ENCODE results near the gene MIPEP.
"Not testable (repeated sequence)": the region's sequence is repeated elsewhere in the genome, so short reads cannot be mapped to it uniquely, and the experiment has no call there.

Gene MIPEP

GRCh38 chr13:23778002-23778652 lies 111.1 kb downstream of the MIPEP start:
- in situ Hi-C loops (cut with MboI; ENCODE audit: low sequenced_read_pairs) = no loop called here

- in situ Hi-C loops (cut with MboI; ENCODE audit: low sequenced_read_pairs) = no loop called here
Observed at GRCh38 chr13:23777575-23777870, 111.7 kb downstream of the MIPEP start.

GRCh38 chr13:23776698-23777574 lies 112.3 kb downstream of the MIPEP start:
- in situ Hi-C loops (cut with MboI; ENCODE audit: low sequenced_read_pairs) = no loop called here

GRCh38 chr13:23772717-23773116 lies 116.5 kb downstream of the MIPEP start:
- in situ Hi-C loops (cut with MboI; ENCODE audit: low sequenced_read_pairs) = no loop called here

GRCh38 chr13:23771956-23772355 lies 117.2 kb downstream of the MIPEP start:
- in situ Hi-C loops (cut with MboI; ENCODE audit: low sequenced_read_pairs) = no loop called here

GRCh38 chr13:23771552-23771951 lies 117.6 kb downstream of the MIPEP start:
- in situ Hi-C loops (cut with MboI; ENCODE audit: low sequenced_read_pairs) = no loop called here

GRCh38 chr13:23770973-23771372 lies 118.2 kb downstream of the MIPEP start:
- in situ Hi-C loops (cut with MboI; ENCODE audit: low sequenced_read_pairs) = no loop called here

GRCh38 chr13:23770428-23770827 lies 118.8 kb downstream of the MIPEP start:
- in situ Hi-C loops (cut with MboI; ENCODE audit: low sequenced_read_pairs) = no loop called here

- in situ Hi-C loops (cut with MboI; ENCODE audit: low sequenced_read_pairs) = no loop called here
Observed at GRCh38 chr13:23769401-23769800, 119.8 kb downstream of the MIPEP start.

GRCh38 chr13:23767838-23768237 lies 121.4 kb downstream of the MIPEP start:
- in situ Hi-C loops (cut with MboI; ENCODE audit: low sequenced_read_pairs) = no loop called here

GRCh38 chr13:23766939-23767338 lies 122.3 kb downstream of the MIPEP start:
- in situ Hi-C loops (cut with MboI; ENCODE audit: low sequenced_read_pairs) = no loop called here

- in situ Hi-C loops (cut with MboI; ENCODE audit: low sequenced_read_pairs) = no loop called here
Observed at GRCh38 chr13:23766283-23766682, 122.9 kb downstream of the MIPEP start.

- in situ Hi-C loops (cut with MboI; ENCODE audit: low sequenced_read_pairs) = no loop called here
Observed at GRCh38 chr13:23765531-23765930, 123.7 kb downstream of the MIPEP start.

- in situ Hi-C loops (cut with MboI; ENCODE audit: low sequenced_read_pairs) = no loop called here
Observed at GRCh38 chr13:23763318-23763717, 125.9 kb downstream of the MIPEP start.

GRCh38 chr13:23761760-23762159 lies 127.4 kb downstream of the MIPEP start:
- in situ Hi-C loops (cut with MboI; ENCODE audit: low sequenced_read_pairs) = not testable (repeated sequence)

GRCh38 chr13:23760000-23760399 lies 129.2 kb downstream of the MIPEP start:
- in situ Hi-C loops (cut with MboI; ENCODE audit: low sequenced_read_pairs) = no loop called here

GRCh38 chr13:23758798-23759527 lies 130.2 kb downstream of the MIPEP start:
- in situ Hi-C loops (cut with MboI; ENCODE audit: low sequenced_read_pairs) = no loop called here

GRCh38 chr13:23754997-23755396 lies 134.2 kb downstream of the MIPEP start:
- in situ Hi-C loops (cut with MboI; ENCODE audit: low sequenced_read_pairs) = no loop called here

GRCh38 chr13:23754506-23754905 lies 134.7 kb downstream of the MIPEP start:
- in situ Hi-C loops (cut with MboI; ENCODE audit: low sequenced_read_pairs) = no loop called here

- in situ Hi-C loops (cut with MboI; ENCODE audit: low sequenced_read_pairs) = no loop called here
Observed at GRCh38 chr13:23753458-23753857, 135.7 kb downstream of the MIPEP start.

GRCh38 chr13:23752111-23753001 lies 136.8 kb downstream of the MIPEP start:
- in situ Hi-C loops (cut with MboI; ENCODE audit: low sequenced_read_pairs) = no loop called here
